Raji (cell line): ENCODE results near the gene HLA-DPA1.

Source experiments
- POLR2A ChIP-seq: IDR thresholded peaks from 2 replicates; pipeline ENCODE4 v1.6.1; 2011; ENCODE audit warnings: low read depth, low read length, control low read depth; ENCODE audit not compliant: insufficient read depth

Gene HLA-DPA1

DNA sequence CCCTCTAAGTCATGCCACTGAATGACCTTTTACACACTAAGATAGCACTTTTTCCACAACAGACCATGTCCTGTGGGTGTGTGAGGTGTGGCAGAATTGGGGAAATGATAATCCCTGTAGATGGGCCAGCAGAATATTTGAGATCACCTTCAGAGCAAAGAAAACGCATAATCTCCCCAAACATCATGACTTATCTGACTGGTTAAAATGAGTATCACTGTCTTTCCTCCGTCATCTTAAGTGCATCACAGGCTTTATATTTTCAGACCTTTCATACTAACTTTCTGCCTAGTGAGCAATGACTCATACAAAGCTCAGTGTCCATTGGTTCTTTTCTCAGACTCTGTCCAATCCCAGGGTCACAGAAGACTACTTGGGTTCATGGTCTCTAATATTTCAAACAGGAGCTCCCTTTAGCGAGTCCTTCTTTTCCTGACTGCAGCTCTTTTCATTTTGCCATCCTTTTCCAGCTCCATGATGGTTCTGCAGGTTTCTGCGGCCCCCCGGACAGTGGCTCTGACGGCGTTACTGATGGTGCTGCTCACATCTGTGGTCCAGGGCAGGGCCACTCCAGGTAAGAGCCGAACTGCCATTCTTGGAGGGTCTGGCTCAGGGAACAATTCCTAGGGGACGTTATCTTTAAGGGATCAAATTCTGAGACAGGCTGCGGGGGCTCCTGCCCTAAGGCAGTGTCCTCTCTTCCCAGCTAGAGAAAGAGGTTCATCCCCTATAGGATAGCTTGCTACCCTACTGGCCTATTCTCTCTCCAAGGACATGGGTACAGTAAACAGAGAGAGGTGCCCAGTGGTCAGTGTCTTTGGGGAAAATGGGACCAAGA is 2.3 kb upstream of the HLA-DPA1 start, which contains the start of gene HLA-DPB1:
Gene HLA-DPB1 (plus strand): TSS at position 423 of the 838 bp plus-strand sequence. CDS start 52 bp downstream, at position 475.
- TF ChIP-seq POLR2A, result peak; percentile 63

DNA sequence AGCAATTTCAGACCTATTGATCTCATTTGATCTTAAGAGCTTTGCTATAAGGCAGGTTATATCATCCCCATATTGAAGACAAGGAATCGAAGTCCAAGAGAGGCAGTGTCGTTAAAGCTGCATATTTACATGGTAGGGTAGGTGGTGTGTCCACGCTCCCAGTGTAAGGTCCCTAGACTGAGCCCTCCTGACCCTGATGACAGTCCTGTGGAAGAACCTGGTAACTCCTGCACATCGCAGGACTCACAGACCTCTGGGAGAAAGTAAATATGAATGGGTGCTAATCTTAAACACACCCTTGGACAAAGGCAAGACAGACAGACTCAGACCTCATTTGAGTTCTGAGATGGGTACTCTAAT is 1.7 kb upstream of the HLA-DPA1 start:
- no peak for TF ChIP-seq POLR2A

DNA sequence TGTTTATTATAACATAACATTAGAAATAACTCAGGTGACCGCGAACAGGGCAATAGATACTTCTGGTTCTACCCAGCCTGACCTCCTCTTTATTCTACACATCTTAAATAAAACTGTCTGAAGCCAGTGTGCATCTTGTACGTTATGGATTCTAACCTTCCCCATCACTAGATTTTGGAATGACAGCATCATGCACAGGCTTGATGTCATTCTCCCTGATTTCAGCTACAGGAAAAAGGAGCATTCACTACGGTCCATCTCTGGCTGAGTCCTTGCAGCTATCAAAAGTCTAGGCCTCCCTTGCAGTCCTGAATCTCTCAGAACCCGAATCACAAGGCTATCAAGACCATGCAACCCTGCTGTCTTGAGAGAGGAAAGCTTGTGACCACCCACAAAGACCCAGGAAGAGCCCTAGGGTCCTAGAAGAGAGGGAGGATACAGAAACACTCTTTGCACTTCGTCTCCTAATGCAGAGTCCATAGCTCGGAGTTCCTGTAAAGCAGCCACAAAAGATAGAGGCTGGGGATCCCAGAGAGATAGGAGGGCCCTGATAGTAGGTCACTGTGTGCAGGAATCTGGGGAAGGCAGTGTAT is 845 bp downstream of the HLA-DPA1 start:
- 0 out of 2 replicates have a peak, but pooled peaks have one; percentile 28 for TF ChIP-seq POLR2A

DNA sequence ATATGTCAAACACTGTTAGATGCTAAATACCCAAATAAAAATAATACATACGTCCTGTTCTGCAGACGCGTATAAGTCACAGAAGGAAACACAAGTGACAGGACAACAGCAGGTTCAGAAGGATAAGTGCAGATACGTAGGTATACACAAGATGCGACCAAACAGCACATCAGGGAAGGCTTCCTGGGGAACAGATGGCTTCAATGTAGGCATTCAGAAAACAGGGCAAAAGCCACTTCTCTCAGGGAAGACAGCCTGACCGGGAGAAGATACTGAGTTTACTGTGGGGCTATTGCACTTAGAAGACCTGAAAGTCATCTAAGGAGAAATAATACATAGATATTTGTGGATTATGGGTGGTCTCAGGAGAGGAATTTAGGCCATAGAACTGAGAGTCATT is 1.9 kb downstream of the HLA-DPA1 start:
- TF ChIP-seq POLR2A, result no peak

DNA sequence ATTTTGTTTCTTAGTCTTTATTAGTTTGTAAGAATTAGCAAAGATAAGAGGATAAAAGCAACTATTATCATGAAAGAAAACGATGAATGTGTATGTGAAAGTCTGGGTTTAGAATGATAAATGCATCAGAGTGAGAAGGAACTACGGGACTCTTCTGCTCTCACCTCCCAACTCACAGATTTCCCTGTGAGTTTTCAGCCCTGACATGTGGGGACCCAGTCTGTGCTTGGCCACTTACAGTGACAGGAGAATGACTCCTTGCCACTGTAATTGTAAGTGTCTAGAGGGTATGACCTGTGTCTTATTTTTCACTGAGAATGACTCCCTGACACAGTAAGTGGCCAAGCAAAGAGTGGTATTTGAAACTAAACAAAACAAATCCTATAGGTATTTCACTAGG is 2.5 kb downstream of the HLA-DPA1 start:
- no peak for TF ChIP-seq POLR2A

DNA sequence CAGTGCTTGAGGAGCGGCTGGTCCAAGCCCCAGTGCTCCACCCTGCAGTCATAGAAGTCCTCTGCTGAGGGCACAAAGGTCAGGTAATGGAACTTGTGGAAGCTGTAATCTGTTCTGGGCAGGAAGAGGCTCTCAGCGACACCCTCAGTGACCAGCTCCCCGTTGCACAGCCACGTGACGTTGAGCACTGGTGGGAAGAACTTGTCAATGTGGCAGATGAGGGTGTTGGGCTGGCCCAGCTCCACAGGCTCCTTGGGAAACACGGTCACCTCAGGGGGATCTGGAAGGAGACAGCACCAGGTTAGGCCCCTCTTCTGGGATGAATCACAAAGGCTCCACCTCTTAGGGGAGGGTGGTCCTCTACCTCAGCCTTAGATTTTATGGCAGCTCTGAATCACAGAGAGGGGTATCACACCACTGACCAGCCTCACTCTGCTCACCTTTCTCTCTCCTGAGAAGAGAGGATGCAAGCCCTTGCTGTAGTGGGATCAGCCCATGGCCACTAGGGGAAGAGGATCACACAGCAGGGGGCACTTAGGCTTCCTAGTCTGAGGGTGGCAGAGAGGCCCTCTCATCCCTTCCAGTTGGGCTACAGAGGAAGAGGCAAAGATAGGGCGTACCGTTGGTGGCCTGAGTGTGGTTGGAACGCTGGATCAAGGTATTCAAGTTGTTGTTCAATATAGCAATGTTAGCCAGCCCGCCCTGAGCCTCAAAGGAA is 4.3 kb downstream of the HLA-DPA1 start:
- no peak for TF ChIP-seq POLR2A

DNA sequence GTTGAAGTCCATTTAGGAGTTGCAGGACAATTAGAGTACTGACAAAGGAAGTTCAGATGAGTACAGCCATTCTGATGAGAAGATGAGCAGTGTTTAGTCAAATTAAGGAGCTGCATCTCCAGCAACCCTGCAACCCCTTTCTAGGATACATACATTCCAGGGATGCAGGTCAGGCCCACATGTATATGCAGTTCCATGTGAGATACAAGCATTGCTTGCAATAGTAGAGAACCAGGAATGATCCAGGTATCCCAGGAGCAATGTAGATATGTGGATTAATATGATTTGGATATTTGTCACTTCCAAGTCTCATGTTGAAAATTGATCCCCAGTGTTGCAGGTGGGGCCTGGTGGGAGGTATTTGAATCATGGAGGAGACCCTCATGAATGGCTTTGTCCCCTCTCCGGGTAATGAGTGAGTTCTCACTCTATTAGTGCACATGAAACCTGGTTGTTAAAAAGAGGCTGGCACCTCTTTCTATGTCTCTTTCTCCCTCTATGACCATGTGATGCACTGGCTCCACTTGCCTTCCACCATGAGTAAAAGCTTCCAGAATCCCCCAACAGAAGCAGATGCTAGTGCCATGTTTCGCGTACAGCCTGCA is 6.4 kb downstream of the HLA-DPA1 start:
- TF ChIP-seq POLR2A, result no peak

DNA sequence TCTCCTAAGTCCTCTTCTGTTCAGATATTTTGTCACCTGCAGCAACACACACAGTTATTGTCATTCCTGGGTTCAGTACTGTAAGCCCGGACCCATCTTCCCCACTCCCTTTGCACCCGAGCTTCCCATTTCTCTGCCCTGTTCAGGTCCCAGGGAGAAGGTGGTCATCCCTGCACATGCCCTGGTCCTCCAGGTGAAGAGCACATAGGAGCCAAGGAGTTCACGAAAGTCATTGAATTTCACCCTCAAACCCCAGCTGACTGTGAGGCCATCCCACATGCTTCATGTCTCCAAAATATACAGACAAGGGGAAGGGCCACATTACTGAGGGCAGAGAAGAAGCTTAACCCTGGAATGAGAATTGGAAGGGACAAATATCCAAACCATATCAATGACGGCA is 8.1 kb downstream of the HLA-DPA1 start:
- TF ChIP-seq POLR2A, result no peak

DNA sequence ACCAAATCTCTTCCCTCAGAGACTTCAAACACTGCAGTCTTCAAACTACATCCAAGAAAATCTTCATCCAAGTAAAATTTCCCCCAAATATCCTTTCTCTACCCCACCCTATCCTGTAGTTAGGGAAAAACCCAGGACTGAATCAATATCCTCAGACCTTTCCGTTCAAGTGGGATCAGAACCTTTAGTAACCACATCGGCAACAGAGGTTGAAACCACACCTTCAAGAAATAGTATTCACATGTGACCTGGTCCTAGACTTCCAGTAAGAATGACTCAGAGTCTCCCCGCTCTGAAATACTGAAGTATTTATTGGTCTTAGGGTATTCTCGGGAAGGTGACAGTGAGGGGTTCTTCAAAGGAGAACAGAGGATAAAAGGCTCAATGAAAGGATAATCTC is 8.7 kb downstream of the HLA-DPA1 start:
- no peak for TF ChIP-seq POLR2A

DNA sequence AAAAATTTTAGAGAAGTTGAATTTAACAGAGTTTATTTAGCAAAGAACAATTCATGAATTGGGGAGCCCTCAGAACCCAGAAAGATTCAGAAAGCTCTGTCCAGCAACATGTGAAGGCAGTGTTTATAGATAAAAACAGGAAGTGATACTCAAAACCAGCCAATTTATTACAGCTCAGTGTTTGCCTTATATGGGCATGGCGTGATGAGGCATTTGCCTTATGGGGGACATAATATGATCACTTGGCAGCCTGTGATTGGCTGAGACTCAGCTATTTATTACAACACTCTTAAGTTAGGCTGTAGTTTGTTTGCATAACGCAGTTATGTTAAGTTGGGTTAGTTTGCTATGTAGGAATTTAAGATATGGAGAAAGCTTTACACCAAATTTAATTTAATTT is 11.5 kb downstream of the HLA-DPA1 start:
- no peak for TF ChIP-seq POLR2A

DNA sequence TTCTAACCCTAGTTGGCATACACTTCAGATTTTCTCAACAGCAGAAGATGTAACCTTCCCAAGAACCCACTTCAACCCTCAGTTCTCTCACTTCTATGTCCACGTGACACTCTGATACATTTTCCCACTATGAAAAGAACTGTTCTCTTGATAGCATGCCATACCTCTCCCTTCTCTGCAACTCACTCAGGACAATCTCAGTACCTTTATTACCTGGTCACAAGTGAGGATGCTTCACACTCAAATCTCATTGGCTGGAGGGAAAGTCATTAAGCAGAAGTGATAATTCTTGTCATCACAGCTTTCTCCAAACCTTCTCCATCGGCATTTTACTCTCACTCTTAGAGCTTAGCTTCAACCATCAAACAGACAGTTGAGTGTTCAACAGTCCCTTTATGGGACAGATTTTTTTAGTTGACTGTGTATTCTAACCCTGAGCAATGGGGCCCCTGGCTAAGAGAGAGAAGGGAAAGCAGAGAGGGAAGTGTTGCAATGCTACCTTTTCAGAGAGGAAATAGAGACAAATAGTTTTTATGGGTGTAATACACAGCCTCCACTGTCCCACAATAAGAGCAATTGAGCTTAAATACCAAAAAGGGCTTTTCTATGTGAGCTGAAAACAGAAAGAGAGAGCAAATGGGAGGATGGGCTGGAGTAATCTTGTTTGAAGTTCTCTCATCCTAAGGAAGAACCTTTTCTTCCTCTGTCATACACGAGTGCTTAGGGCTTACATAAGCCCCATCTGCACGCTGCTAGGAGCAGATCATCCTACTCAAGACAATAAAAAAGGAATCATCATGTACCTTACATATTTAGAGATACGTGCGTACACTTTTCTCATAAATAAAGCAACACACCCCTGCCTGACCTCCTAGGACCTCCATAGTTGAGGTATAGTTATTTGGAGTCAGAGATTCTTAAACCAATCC is 16.0 kb downstream of the HLA-DPA1 start:
- TF ChIP-seq POLR2A, result 0 out of 2 replicates have a peak, but pooled peaks have one; percentile 34

DNA sequence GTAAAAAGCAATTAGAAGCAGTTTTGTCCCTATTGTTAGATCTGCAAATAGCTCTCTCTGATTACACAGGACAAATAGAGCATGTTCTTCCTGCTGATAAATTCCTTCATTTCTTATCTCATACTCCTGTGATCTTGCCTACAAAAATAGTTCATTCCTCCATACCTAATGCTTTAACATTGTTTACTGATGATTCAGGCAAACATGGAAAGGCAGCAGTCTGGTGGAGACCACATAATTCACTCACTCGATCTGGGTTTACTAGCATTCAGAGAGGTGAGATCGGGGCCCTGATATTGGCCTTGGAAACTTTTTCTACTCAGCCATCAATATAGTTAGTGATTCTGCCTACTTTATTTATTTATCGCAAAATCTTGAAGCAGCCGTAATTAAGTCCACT is 20.2 kb downstream of the HLA-DPA1 start:
- TF ChIP-seq POLR2A, result no peak

DNA sequence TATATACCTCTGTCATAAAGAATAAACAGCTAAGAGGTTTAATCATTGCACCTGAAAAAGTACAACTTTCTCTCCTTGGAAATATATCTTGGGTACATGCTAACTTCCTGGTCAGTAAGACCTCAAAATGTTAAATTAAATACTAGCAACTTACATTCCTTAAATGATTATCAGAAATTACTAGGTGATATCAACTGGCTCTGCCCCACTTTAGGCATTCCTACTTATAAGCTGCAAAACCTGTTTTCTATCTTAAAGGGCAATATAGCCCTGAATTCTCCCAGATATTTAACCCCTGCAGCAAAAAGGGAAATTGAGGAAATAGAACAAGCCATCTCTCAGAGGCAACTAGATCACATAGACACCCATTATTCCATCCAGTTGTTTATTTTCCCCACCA is 20.8 kb downstream of the HLA-DPA1 start:
- no peak for TF ChIP-seq POLR2A
